Measurements from ENCODE around the gene SPTLC2. TPM values are rescaled to one million over a fixed set of nuclear protein-coding genes. Genes with fewer than 3 reads are reported as not detected.

The SPTLC2 gene
- total RNA-seq, 4 donors from 2014 or later, result 13.2 to 35.2 (median 20.5) TPM

DNA sequence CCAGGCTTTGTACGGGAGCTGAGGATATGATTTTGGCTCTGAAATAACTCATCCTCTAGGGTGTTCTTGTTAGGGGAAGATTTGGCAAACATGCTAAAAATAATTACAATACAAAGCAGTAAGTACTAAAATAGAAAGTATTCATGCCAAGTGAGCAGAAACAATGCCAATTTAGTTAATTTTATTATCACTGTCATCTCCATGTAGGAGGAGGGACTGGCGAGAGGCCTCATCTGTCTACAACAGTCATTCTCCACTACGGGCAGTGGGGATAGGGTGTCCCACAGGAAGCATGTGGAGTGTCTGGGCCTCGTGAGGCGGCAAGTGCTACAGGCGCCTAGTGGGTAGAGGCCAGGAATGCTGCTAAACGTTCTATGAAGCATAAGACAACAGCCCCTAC lies 121.1 kb downstream of the SPTLC2 start:
- WGBS, 2 donors (ENCODE audit: low coverage in 1 of 2), result 41 to 44% methylated on average over 6 to 7 of the region's 7 CpGs
- no peak for ATAC-seq
- H3K27ac ChIP-seq, result no peak overlapping the region
- no peaks in the 10 kb centered on the region for H3K9me3 ChIP-seq
- peaks cover 0 to 18% (median 7%) of the 10 kb centered on the region in 3 donors for H3K4me1 ChIP-seq
- no peak overlapping the region for H3K4me3 ChIP-seq
- TF ChIP-seq CTCF (IDR thresholded peaks at IDR 0.05) (no peak), POLR2A (IDR thresholded peaks at IDR 0.05) (no peak), EP300 (IDR thresholded peaks at IDR 0.05) (no peak), POLR2AphosphoS5 (IDR thresholded peaks at IDR 0.05) (no peak)
- H3K27me3 ChIP-seq, result peaks cover 35% of the 10 kb centered on the region
- no peaks in the 10 kb centered on the region for H3K36me3 ChIP-seq

- Histone ChIP-seq H3K4me1 (no peaks in the 10 kb centered on the region), H3K36me3 (no peaks in the 10 kb centered on the region), H3K27me3 (no peaks in the 10 kb centered on the region), H3K27ac (no peak overlapping the region), H3K4me3 (no peak overlapping the region), H3K9me3 (no peaks in the 10 kb centered on the region)
- TF ChIP-seq CTCF (IDR thresholded peaks at IDR 0.05) (no peak), POLR2A (IDR thresholded peaks at IDR 0.05) (no peak), EP300 (IDR thresholded peaks at IDR 0.05) (no peak), POLR2AphosphoS5 (IDR thresholded peaks at IDR 0.05) (no peak)
- ATAC-seq, result no peak
- WGBS, 2 donors (ENCODE audit: low coverage in 1 of 2), result 84% methylated on average over 3 of the region's 5 CpGs; no CpG with 5 or more reads in 1 of the 2 donors
Measured at GRCh38 chr14:77491056-77491455, 125.4 kb downstream of the SPTLC2 start.

- Histone ChIP-seq H3K4me1 (no peaks in the 10 kb centered on the region), H3K9me3 (no peaks in the 10 kb centered on the region), H3K27ac (no peak overlapping the region), H3K27me3 (no peaks in the 10 kb centered on the region), H3K36me3 (no peaks in the 10 kb centered on the region), H3K4me3 (no peak overlapping the region)
- TF ChIP-seq CTCF (IDR thresholded peaks at IDR 0.05) (no peak), POLR2A (IDR thresholded peaks at IDR 0.05) (no peak), POLR2AphosphoS5 (IDR thresholded peaks at IDR 0.05) (no peak), EP300 (IDR thresholded peaks at IDR 0.05) (no peak)
- WGBS, 2 donors (ENCODE audit: low coverage in 1 of 2), result 69% methylated on average over 4 of the region's 8 CpGs; no CpG with 5 or more reads in 1 of the 2 donors
- no peak for ATAC-seq
Measured at GRCh38 chr14:77490347-77490986, 126.0 kb downstream of the SPTLC2 start.

DNA sequence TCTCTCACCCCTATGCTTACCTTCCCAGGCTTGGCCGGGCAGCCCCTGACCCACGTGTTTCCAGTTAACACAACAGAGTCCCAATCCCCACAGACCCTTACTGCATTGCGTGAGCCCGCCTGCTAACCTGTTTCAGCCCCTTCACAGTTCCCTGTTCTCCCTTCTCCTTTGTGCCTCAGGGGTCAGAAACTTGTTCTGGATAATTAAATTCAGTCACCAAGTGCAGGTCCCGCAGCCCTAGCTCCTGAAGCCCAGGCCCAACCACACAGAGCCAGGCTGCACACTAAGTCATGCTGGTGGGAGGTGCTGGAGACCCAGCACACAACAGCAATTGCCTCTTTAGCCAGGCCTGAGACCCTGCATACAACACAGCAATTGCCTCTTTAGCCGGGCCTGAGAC lies 127.4 kb downstream of the SPTLC2 start:
- no peaks in the 10 kb centered on the region for H3K36me3 ChIP-seq
- 89 to 94% methylated on average over 4 of the region's 6 CpGs for WGBS, 2 donors (ENCODE audit: low coverage in 1 of 2)

More for the DNA sequence above, 127.4 kb downstream of the SPTLC2 start:
- TF ChIP-seq EP300 (IDR thresholded peaks at IDR 0.05), result no peak
- TF ChIP-seq POLR2AphosphoS5 (IDR thresholded peaks at IDR 0.05), result no peak
- no peak for TF ChIP-seq POLR2A (IDR thresholded peaks at IDR 0.05)
- no peak for TF ChIP-seq CTCF (IDR thresholded peaks at IDR 0.05)
- Histone ChIP-seq H3K27me3 (no peaks in the 10 kb centered on the region), H3K4me1 (no peaks in the 10 kb centered on the region), H3K27ac (no peak overlapping the region), H3K9me3 (no peaks in the 10 kb centered on the region), H3K4me3 (no peak overlapping the region)
- ATAC-seq, result no peak

Measured in gastroesophageal sphincter (tissue), 4 donors.